PC-3 (cell line): Measurements from ENCODE around the gene SMIM27. TPM values are rescaled to one million over a fixed set of nuclear protein-coding genes. Genes with fewer than 3 reads are reported as not detected.
"Not testable (repeated sequence)": the region's sequence is repeated elsewhere in the genome, so short reads cannot be mapped to it uniquely, and the experiment has no call there.

ENCODE experiments used
- ATAC-seq: fragments of 200-7000 bp; cut with Tn5 transposase; 2 replicates; pipeline ENCODE4 v1.9.1; 2020; ENCODE audit warnings: mild to moderate bottlenecking, moderate library complexity
- BruUV-seq: library from RNA; stranded (reverse); fragments of 400-500 nt; replicated peaks from 2 replicates; lab custom pipeline; 2021; lab: Mats Ljungman, UMichigan
- CTCF ChIA-PET: fragments of 300-600 bp; sonication (Branson Sonifier 250); formaldehyde crosslinking; loops from one replicate; lab custom pipeline; 2022; ENCODE audit warnings: antibody characterized with exemption; lab: Charles Lee
- POLR2A ChIA-PET: fragments of 300-600 bp; sonication (Branson Sonifier 250); formaldehyde crosslinking; loops from one replicate; lab custom pipeline; 2022; ENCODE audit warnings: antibody characterized with exemption; ENCODE audit not compliant: unreplicated experiment; lab: Charles Lee
- DNase-seq: peaks from one replicate; pipeline ENCODE4 v3.0.0-alpha.2; 2015
- H2AFZ ChIP-seq: fragments of 300-600 bp; sonication (generic); 2 replicates; pipeline ENCODE4 v1.6.0; 2016; ENCODE audit warnings: antibody characterized with exemption, low read length
- H3F3A ChIP-seq: fragments of 300-600 bp; sonication (generic); one replicate; pipeline ENCODE4 v1.6.0; 2017; ENCODE audit warnings: antibody characterized with exemption, low read length, control low read depth, mild to moderate bottlenecking; ENCODE audit not compliant: unreplicated experiment
- H3K27ac ChIP-seq: fragments of 300-600 bp; sonication (generic); 2 replicates; pipeline ENCODE4 v1.5.1; 2016; ENCODE audit warnings: mild to moderate bottlenecking, low read length
- H3K27me3 ChIP-seq: fragments of 300-600 bp; sonication (generic); 2 replicates; pipeline ENCODE4 v1.6.1; 2016; ENCODE audit warnings: low read length, mixed read lengths
- H3K36me3 ChIP-seq: fragments of 300-600 bp; sonication (generic); 2 replicates; pipeline ENCODE4 v1.6.1; 2016; ENCODE audit warnings: low read depth, mixed run types, low read length, mixed read lengths
- H3K4me1 ChIP-seq: fragments of 300-600 bp; sonication (generic); 2 replicates; pipeline ENCODE4 v1.5.1; 2016; ENCODE audit warnings: low read length; ENCODE audit not compliant: insufficient read depth
- H3K4me2 ChIP-seq: fragments of 300-600 bp; sonication (generic); 2 replicates; pipeline ENCODE4 v1.6.0; 2016; ENCODE audit warnings: low read length
- H3K4me3 ChIP-seq: fragments of 300-600 bp; sonication (generic); 2 replicates; pipeline ENCODE4 v1.5.1; 2016; ENCODE audit warnings: mild to moderate bottlenecking, low read length, mixed read lengths
- H3K79me2 ChIP-seq: fragments of 300-600 bp; sonication (generic); 2 replicates; pipeline ENCODE4 v1.6.1; 2017; ENCODE audit warnings: low read length, mixed read lengths
- H3K9ac ChIP-seq: fragments of 300-600 bp; sonication (generic); 2 replicates; pipeline ENCODE4 v1.6.0; 2016; ENCODE audit warnings: mild to moderate bottlenecking, low read length
- H3K9me2 ChIP-seq: fragments of 300-600 bp; sonication (generic); replicated peaks from 2 replicates; pipeline ENCODE4 v1.6.1; 2016; ENCODE audit warnings: mixed run types, low read length, mixed read lengths
- H3K9me3 ChIP-seq: fragments of 300-600 bp; sonication (generic); 2 replicates; pipeline ENCODE4 v1.6.1; 2016; ENCODE audit warnings: low read length, mixed read lengths
- H4K20me1 ChIP-seq: fragments of 300-600 bp; sonication (generic); 2 replicates; pipeline ENCODE4 v1.6.1; 2016; ENCODE audit warnings: low read length, mixed read lengths
- EZH2 ChIP-seq: fragments of 300-600 bp; sonication (generic); IDR thresholded peaks from one replicate; pipeline ENCODE4 v1.6.1; 2017; ENCODE audit warnings: antibody characterized with exemption, mild to moderate bottlenecking, low read length; ENCODE audit not compliant: unreplicated experiment
- EZH2phosphoT487 ChIP-seq: fragments of 300-600 bp; sonication (generic); IDR thresholded peaks from 2 replicates; pipeline ENCODE4 v1.6.1; 2018; ENCODE audit warnings: mild to moderate bottlenecking, antibody characterized with exemption, low read length, borderline replicate concordance
- intact Hi-C: fragments of 100-400 bp; cut with micrococcal nuclease; formaldehyde crosslinking; loops from 2 replicates; pipeline ENCODE4 v1.9.0; 2023
- total RNA-seq: library from RNA; depleted of rRNA; stranded (reverse); fragments of >200 nt; gene quantifications from 2 replicates; pipeline ENCODE4 v1.2.3, GENCODE V29; 2014
- TF ChIP-seq, protein P1 (sequence below): fragments of 300-600 bp; sonication (generic); conservative IDR thresholded peaks from 2 replicates; pipeline ENCODE4 v1.5.1; 2017; ENCODE audit warnings: antibody characterized with exemption, low read depth, mild to moderate bottlenecking, low read length

SMIM27 gene
- total RNA-seq, 1 experiment from 2014 or later = 3.0 TPM

DNA sequence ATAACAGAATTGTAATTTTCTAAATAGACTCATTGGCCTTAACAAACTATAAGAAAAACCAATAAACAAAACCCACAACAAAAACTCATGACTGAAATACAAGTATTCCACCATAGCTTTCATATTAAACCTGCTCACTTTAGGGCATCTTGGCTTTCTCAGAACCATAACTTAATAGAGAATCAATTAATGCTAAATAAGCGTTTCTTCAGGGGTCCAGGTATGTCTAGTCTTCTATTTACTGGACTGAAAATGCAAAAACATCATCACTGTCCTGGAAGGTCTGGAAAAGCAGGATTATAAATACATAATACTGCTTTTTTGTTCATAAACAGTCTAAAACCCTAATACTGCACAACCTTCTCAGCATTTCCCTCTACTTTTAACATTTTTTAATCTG lies 6.2 kb upstream of the SMIM27 start:
- intact Hi-C loops = no loop called here
- Histone ChIP-seq H3K4me2 (no peak overlapping the region), H3F3A (no peaks in the 10 kb centered on the region), H3K9me3 (no peaks in the 10 kb centered on the region), H3K9ac (no peak overlapping the region), H2AFZ (no peak overlapping the region), H3K27ac (no peak overlapping the region), H3K79me2 (peaks cover 73% of the 10 kb centered on the region), H3K4me3 (no peak overlapping the region), H3K4me1 (0 out of 2 replicates have a peak, but pooled peaks cover 5% of the 10 kb centered on the region), H3K9me2 (no peaks in the 10 kb centered on the region), H3K36me3 (peaks cover 10% of the 10 kb centered on the region), H4K20me1 (peaks cover 29% of the 10 kb centered on the region; the same call in 1 of the 2 replicates), H3K27me3 (no peaks in the 10 kb centered on the region)
- no peak for TF ChIP-seq EZH2
- TF ChIP-seq EZH2phosphoT487 = no peak
- TF ChIP-seq, protein P1, sequence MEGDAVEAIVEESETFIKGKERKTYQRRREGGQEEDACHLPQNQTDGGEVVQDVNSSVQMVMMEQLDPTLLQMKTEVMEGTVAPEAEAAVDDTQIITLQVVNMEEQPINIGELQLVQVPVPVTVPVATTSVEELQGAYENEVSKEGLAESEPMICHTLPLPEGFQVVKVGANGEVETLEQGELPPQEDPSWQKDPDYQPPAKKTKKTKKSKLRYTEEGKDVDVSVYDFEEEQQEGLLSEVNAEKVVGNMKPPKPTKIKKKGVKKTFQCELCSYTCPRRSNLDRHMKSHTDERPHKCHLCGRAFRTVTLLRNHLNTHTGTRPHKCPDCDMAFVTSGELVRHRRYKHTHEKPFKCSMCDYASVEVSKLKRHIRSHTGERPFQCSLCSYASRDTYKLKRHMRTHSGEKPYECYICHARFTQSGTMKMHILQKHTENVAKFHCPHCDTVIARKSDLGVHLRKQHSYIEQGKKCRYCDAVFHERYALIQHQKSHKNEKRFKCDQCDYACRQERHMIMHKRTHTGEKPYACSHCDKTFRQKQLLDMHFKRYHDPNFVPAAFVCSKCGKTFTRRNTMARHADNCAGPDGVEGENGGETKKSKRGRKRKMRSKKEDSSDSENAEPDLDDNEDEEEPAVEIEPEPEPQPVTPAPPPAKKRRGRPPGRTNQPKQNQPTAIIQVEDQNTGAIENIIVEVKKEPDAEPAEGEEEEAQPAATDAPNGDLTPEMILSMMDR = no peak
- no TSS peak for BruUV-seq
- ATAC-seq (no peak), DNase-seq (no peak)
- POLR2A ChIA-PET = no interaction called here
- CTCF ChIA-PET = no interaction called here

DNA sequence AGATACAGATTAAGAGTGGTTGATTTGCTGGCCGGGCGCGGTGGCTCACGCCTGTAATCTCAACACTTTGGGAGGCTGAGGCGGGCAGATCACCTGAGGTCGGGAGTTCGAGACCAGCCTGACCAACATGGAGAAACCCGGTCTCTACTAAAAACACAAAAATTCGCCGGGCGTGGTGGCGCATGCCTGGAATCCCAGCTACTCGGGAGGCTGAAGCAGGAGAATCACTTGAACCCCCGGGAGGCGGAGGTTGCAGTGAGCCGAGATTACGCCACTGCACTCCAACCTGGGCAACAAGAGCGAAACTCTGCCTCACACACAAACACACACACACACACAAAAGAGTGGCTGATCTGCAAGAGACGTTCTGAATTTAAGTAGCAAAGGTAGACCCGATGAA lies 3.9 kb upstream of the SMIM27 start:
- H3K9ac ChIP-seq, ATAC-seq, DNase-seq, H3K4me3 ChIP-seq, H3F3A ChIP-seq, H3K9me3 ChIP-seq, intact Hi-C loops, H2AFZ ChIP-seq, H3K36me3 ChIP-seq, BruUV-seq, H3K4me2 ChIP-seq, H3K9me2 ChIP-seq, POLR2A ChIA-PET, H3K27ac ChIP-seq, H3K27me3 ChIP-seq, H3K4me1 ChIP-seq: not testable (repeated sequence)
- peaks cover 24% of the 10 kb centered on the region; the same call in 1 of the 2 replicates for H4K20me1 ChIP-seq
- CTCF ChIA-PET = interaction anchor here (1.1 kb wide), 1 partner anchor 169 kb away, joined by 3 read pairs; no protein-coding TSS in a partner anchor
- peaks cover 85% of the 10 kb centered on the region for H3K79me2 ChIP-seq

DNA sequence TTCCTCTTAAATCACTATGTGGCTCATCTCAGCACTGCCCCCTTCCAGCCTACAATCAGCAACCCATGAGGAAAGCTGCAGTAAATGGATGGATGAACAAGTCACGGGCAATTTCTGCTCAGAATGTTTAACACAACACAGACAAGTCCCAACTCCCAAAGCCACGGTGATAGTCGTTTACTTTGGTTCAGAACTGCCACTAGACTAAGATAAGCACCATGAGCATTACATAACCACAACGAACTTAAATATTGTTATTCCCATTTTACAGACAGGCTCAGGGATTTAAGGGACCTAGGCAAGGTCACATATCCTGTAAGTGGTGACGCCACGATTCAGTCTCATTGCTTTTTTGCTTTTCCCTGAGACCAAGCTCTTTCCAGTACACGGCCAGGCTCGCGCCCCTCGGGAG lies 2.0 kb upstream of the SMIM27 start:
- DNase-seq (no peak), ATAC-seq (no peak)
- Histone ChIP-seq H3K4me3 (peak overlapping the region; percentile 89), H3K27me3 (no peaks in the 10 kb centered on the region), H2AFZ (peak overlapping the region; percentile 45; the same call in 1 of the 2 replicates), H3K9me2 (no peaks in the 10 kb centered on the region), H3K9ac (peak overlapping the region; percentile 93), H3K27ac (no peak overlapping the region), H3F3A (no peaks in the 10 kb centered on the region), H3K4me1 (0 out of 2 replicates have a peak, but pooled peaks cover 9% of the 10 kb centered on the region), H3K4me2 (peak overlapping the region; percentile 96), H3K36me3 (no peaks in the 10 kb centered on the region), H3K79me2 (peaks cover 69% of the 10 kb centered on the region), H3K9me3 (no peaks in the 10 kb centered on the region), H4K20me1 (peaks cover 15% of the 10 kb centered on the region; the same call in 1 of the 2 replicates)
- intact Hi-C loops = no loop called here
- BruUV-seq = no TSS peak
- ChIA-PET CTCF (interaction anchor here (1.5 kb wide), 1 partner anchor 24 kb away, joined by 5 read pairs; the partner anchor contains the start of gene RIGI), POLR2A (no interaction called here)
- TF ChIP-seq EZH2 = no peak
